Endothelial cell of umbilical vein (primary cell): ENCODE data around the gene GLI3. TPM values are rescaled to one million over a fixed set of nuclear protein-coding genes. Genes with fewer than 3 reads are reported as not detected.

Experiments
- BruUV-seq: library from RNA; stranded (reverse); fragments of 400-500 nt; replicated peaks from 2 replicates; lab custom pipeline; 2021; lab: Mats Ljungman, UMichigan
- CTCF ChIA-PET: fragments of 300-600, 350-600 bp; sonication (Branson Sonifier 250); formaldehyde crosslinking; loops from one replicate; lab custom pipeline; 2021; ENCODE audit warnings: antibody characterized with exemption, inconsistent platforms; lab: Charles Lee
- POLR2A ChIA-PET: fragments of 300-600, 350-600 bp; sonication (Branson Sonifier 250); formaldehyde crosslinking; loops from one replicate; lab custom pipeline; 2021; ENCODE audit warnings: antibody characterized with exemption, inconsistent platforms; lab: Charles Lee
- DNase-seq: peaks from one replicate; pipeline ENCODE4 v3.0.0-alpha.2; 2011; ENCODE audit warnings: low read depth, low spot score
- FAIRE-seq: peaks from 2 replicates; lab custom pipeline; 2011; peaks lifted over from hg19 to GRCh38; lab: Jason Lieb, UNC
- H2AFZ ChIP-seq: 2 replicates; pipeline ENCODE4 v1.6.0; 2012; ENCODE audit warnings: low read depth, low read length, control low read depth, inconsistent platforms
- H3K27ac ChIP-seq: 2 replicates; pipeline ENCODE4 v1.5.1; 2011; ENCODE audit warnings: low read depth, mild to moderate bottlenecking, control low read depth, low read length, moderate library complexity; ENCODE audit not compliant: insufficient read depth
- H3K27me3 ChIP-seq, 2 experiments: 2 replicates each; pipeline versions ENCODE4 v1.6.0 to v1.6.1; 2011; ENCODE audit warnings: low read length in 2 of 2, mixed read lengths in 1 of 2; ENCODE audit not compliant: control insufficient read depth in 2 of 2, insufficient read depth in 2 of 2
- H3K36me3 ChIP-seq, 2 experiments: 2 replicates in 1 of 2; 3 replicates in 1 of 2; pipeline ENCODE4 v1.5.1; 2011; ENCODE audit warnings: low read length in 2 of 2, mild to moderate bottlenecking in 1 of 2, moderate library complexity in 1 of 2; ENCODE audit not compliant: control insufficient read depth in 2 of 2, insufficient read depth in 2 of 2; ENCODE audit errors: extremely low read depth in 1 of 2
- H3K4me1 ChIP-seq: 3 replicates; pipeline ENCODE4 v1.5.1; 2011; ENCODE audit warnings: mild to moderate bottlenecking, low read length; ENCODE audit not compliant: control insufficient read depth, insufficient read depth; ENCODE audit errors: extremely low read depth
- H3K4me2 ChIP-seq: 2 replicates; pipeline ENCODE4 v1.6.1; 2011; ENCODE audit warnings: low read length, control low read depth, mixed read lengths; ENCODE audit not compliant: insufficient read depth
- H3K4me3 ChIP-seq, 3 experiments: fragments of 200-600 bp in 1 of 3; sonication (generic), shearing (Covaris generic) in 1 of 3; replicated peaks in 1 of 3; 2 replicates each; pipeline ENCODE4 v1.5.1; 2011 to 2016; ENCODE audit warnings: control low read depth in 3 of 3, low read length in 3 of 3, mild to moderate bottlenecking in 2 of 3, inconsistent platforms in 1 of 3, low read depth in 1 of 3, moderate library complexity in 1 of 3; ENCODE audit not compliant: insufficient read depth in 1 of 3
- H3K79me2 ChIP-seq: 2 replicates; pipeline ENCODE4 v1.6.0; 2012; ENCODE audit warnings: low read length, inconsistent platforms; ENCODE audit not compliant: control insufficient read depth, insufficient read depth
- H3K9ac ChIP-seq: replicated peaks from 2 replicates; pipeline ENCODE3; 2011; ENCODE audit warnings: low read length, control low read depth; ENCODE audit not compliant: insufficient read depth; ENCODE audit errors: extremely low read depth
- H3K9me1 ChIP-seq: replicated peaks from 3 replicates; pipeline ENCODE4 v1.6.0; 2011; ENCODE audit warnings: mild to moderate bottlenecking, low read length; ENCODE audit not compliant: control insufficient read depth, insufficient read depth; ENCODE audit errors: extremely low read depth
- H3K9me3 ChIP-seq: replicated peaks from 2 replicates; pipeline ENCODE4 v1.5.1; 2012; ENCODE audit warnings: low read length, inconsistent platforms; ENCODE audit not compliant: control insufficient read depth, insufficient read depth
- H4K20me1 ChIP-seq: replicated peaks from 2 replicates; pipeline ENCODE3; 2011; ENCODE audit warnings: mild to moderate bottlenecking, low read length; ENCODE audit not compliant: control insufficient read depth, insufficient read depth; ENCODE audit errors: extremely low read depth
- EZH2 ChIP-seq: IDR thresholded peaks from 2 replicates; pipeline ENCODE4 v1.6.1; 2012; ENCODE audit warnings: borderline replicate concordance, low read depth, mild to moderate bottlenecking, moderate library complexity, low read length, inconsistent platforms; ENCODE audit not compliant: severe bottlenecking
- FOS ChIP-seq: IDR thresholded peaks from 2 replicates; pipeline ENCODE4 v1.6.1; 2011; ENCODE audit warnings: mild to moderate bottlenecking, low read length, moderate library complexity, borderline replicate concordance; ENCODE audit not compliant: insufficient read depth
- GATA2 ChIP-seq: IDR thresholded peaks from 2 replicates; pipeline ENCODE4 v1.7.0; 2011; ENCODE audit warnings: low read depth, mild to moderate bottlenecking, moderate library complexity, mixed read lengths, low read length; ENCODE audit not compliant: insufficient read length, insufficient read depth
- JUN ChIP-seq: IDR thresholded peaks from 2 replicates; pipeline ENCODE4 v1.6.1; 2011; ENCODE audit warnings: borderline replicate concordance, low read depth; ENCODE audit not compliant: insufficient read length, insufficient read depth
- MYC ChIP-seq: IDR thresholded peaks from one replicate; pipeline ENCODE4 v1.6.1; 2011; ENCODE audit warnings: mild to moderate bottlenecking, low read depth, low read length
- POLR2A ChIP-seq: IDR thresholded peaks from 2 replicates; pipeline ENCODE4 v1.6.1; 2012; ENCODE audit warnings: low read depth, mild to moderate bottlenecking, control low read depth, low read length
- POLR2AphosphoS5 ChIP-seq: IDR thresholded peaks from 2 replicates; pipeline ENCODE4 v1.6.1; 2012; ENCODE audit warnings: low read depth, mild to moderate bottlenecking, control low read depth, low read length, moderate library complexity; ENCODE audit not compliant: insufficient read depth
- dilution Hi-C: fragments of 300-500 bp; cut with MboI; formaldehyde crosslinking; loops from one replicate; pipeline ENCODE4 v1.15.0; 2019; ENCODE audit warnings: low sequenced_read_pairs; ENCODE audit not compliant: extremely low pct_ligation_motif_present
- intact Hi-C: fragments of 100-400 bp; cut with micrococcal nuclease; formaldehyde crosslinking; loops from one replicate; pipeline ENCODE4 v1.10.0; 2022
- polyA plus RNA-seq, 4 experiments: library from polyadenylated mRNA; depleted of rRNA in 3 of 4; stranded (reverse) in 3 of 4; unstranded in 1 of 4; fragments of >200 nt; gene quantifications; 2 replicates each; pipeline versions ENCODE4 v1.2.1 to v1.2.3, GENCODE V29; 2011 to 2012; ENCODE audit warnings: missing spikeins in 1 of 4
- total RNA-seq: library from RNA; stranded (reverse); gene quantifications from 2 replicates; pipeline ENCODE4 v1.2.3, GENCODE V29; 2021
- TF ChIP-seq, protein P1 (sequence below), 2 donors: IDR thresholded peaks; 1 replicate in 1 of 2; 2 replicates in 1 of 2; pipeline ENCODE4 v1.5.1; 2011; ENCODE audit warnings: low read length in 2 of 2, mild to moderate bottlenecking in 2 of 2, moderate library complexity in 2 of 2, control low read depth in 1 of 2, inconsistent platforms in 1 of 2, low read depth in 1 of 2; ENCODE audit not compliant: insufficient read depth in 1 of 2; ENCODE audit errors: extremely low read depth in 1 of 2
- TF ChIP-seq, protein P2 (sequence below): IDR thresholded peaks from 2 replicates; pipeline ENCODE4 v1.6.1; 2011; ENCODE audit not compliant: insufficient read depth, insufficient read length

GLI3 gene
- total and polyA plus RNA-seq, 2 donors (not counting 3 experiments of a cell fraction or from before 2014, with no cell fraction given) = 6.0 to 24.9 TPM

DNA sequence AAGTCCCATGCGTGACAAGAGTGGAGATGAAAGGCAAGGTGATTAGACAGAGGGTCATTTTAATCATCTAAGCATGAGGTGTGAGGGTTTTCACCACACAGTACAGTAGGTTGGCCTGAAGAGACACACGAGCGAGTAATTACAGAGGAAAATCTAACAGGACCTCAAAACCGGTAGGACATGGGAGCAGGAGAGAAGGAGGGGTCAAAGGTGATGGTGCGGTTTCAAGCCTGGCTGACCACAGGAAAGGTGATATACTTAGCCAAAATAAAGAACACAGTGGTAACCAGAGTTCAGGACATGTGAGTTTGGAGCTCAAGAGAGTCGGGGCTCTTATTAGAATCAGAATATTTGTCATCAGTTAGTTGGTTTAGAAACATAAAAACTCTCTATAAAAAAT, 20.0 kb downstream of the GLI3 start:
- FAIRE-seq (no peak), DNase-seq (no peak)
- Histone ChIP-seq H3K27me3 (no peaks in the 10 kb centered on the region), H3K4me2 (no peak overlapping the region), H3K79me2 (no peaks in the 10 kb centered on the region), H3K9ac (no peak overlapping the region), H2AFZ (no peak overlapping the region), H3K9me3 (no peaks in the 10 kb centered on the region), H3K4me3 (no peak overlapping the region), H3K9me1 (no peaks in the 10 kb centered on the region), H3K36me3 (peaks cover 0 to 6% of the 10 kb centered on the region in 2 experiments), H4K20me1 (no peaks in the 10 kb centered on the region), H3K4me1 (peaks cover under 1% of the 10 kb centered on the region), H3K27ac (no peak overlapping the region)
- ChIA-PET CTCF (interaction anchor here (1.4 kb wide), 1 partner anchor 626 kb away, joined by 3 read pairs; no protein-coding TSS in a partner anchor), POLR2A (interaction anchor here (0.5 kb wide), 1 partner anchor 234 kb away, joined by 3 read pairs; no protein-coding TSS in a partner anchor)
- dilution Hi-C loops = no loop called here
- TF ChIP-seq, protein P1, sequence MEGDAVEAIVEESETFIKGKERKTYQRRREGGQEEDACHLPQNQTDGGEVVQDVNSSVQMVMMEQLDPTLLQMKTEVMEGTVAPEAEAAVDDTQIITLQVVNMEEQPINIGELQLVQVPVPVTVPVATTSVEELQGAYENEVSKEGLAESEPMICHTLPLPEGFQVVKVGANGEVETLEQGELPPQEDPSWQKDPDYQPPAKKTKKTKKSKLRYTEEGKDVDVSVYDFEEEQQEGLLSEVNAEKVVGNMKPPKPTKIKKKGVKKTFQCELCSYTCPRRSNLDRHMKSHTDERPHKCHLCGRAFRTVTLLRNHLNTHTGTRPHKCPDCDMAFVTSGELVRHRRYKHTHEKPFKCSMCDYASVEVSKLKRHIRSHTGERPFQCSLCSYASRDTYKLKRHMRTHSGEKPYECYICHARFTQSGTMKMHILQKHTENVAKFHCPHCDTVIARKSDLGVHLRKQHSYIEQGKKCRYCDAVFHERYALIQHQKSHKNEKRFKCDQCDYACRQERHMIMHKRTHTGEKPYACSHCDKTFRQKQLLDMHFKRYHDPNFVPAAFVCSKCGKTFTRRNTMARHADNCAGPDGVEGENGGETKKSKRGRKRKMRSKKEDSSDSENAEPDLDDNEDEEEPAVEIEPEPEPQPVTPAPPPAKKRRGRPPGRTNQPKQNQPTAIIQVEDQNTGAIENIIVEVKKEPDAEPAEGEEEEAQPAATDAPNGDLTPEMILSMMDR (IDR thresholded peaks at IDR 0.05; ENCODE audit: extremely low read depth in 1 of 2, insufficient read depth in 1 of 2, low read depth in 1 of 2, low read length in 2 of 2) = no peak
- no peak for TF ChIP-seq POLR2AphosphoS5
- TF ChIP-seq, protein P2, sequence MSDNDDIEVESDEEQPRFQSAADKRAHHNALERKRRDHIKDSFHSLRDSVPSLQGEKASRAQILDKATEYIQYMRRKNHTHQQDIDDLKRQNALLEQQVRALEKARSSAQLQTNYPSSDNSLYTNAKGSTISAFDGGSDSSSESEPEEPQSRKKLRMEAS = no peak
- no peak for TF ChIP-seq FOS
- TF ChIP-seq POLR2A = no peak
- TF ChIP-seq JUN = no peak
- no peak for TF ChIP-seq MYC
- TF ChIP-seq GATA2 = no peak
- no peak for TF ChIP-seq EZH2
- no TSS peak for BruUV-seq
- intact Hi-C loops = no loop called here
